ENCODE results near the gene AMIGO2. TPM values are rescaled to one million over a fixed set of nuclear protein-coding genes. Genes with fewer than 3 reads are reported as not detected.

Gene AMIGO2
- total RNA-seq, 1 donor: 7.2 TPM

- Histone ChIP-seq H3K27me3 (ENCODE audit: insufficient read depth, low read length) (no peaks in the 10 kb centered on the region), H3K4me1 (ENCODE audit: insufficient read depth, low read length) (peaks cover 39% of the 10 kb centered on the region), H3K4me3 (ENCODE audit: low read length) (no peak overlapping the region), H3K9me3 (ENCODE audit: low read depth, low read length) (peaks cover 6% of the 10 kb centered on the region)
Measured at GRCh38 chr12:47085815-47086252, 6.1 kb upstream of the AMIGO2 start.

GRCh38 chr12:47084172-47084571 is 4.4 kb upstream of the AMIGO2 start:
- no peaks in the 10 kb centered on the region for H3K9me3 ChIP-seq (ENCODE audit: low read depth, low read length)
- H3K4me3 ChIP-seq (ENCODE audit: low read length): no peak overlapping the region
- H3K4me1 ChIP-seq (ENCODE audit: insufficient read depth, low read length): peaks cover 46% of the 10 kb centered on the region
- H3K27me3 ChIP-seq (ENCODE audit: insufficient read depth, low read length): no peaks in the 10 kb centered on the region

GRCh38 chr12:47082796-47083621 is 3.2 kb upstream of the AMIGO2 start:
- peaks cover 54% of the 10 kb centered on the region for H3K4me1 ChIP-seq (ENCODE audit: insufficient read depth, low read length)
- H3K27me3 ChIP-seq (ENCODE audit: insufficient read depth, low read length): peaks cover 6% of the 10 kb centered on the region
- no peak overlapping the region for H3K4me3 ChIP-seq (ENCODE audit: low read length)
- no peaks in the 10 kb centered on the region for H3K9me3 ChIP-seq (ENCODE audit: low read depth, low read length)

- no peaks in the 10 kb centered on the region for H3K9me3 ChIP-seq (ENCODE audit: low read depth, low read length)
- H3K4me3 ChIP-seq (ENCODE audit: low read length): no peak overlapping the region
- H3K27me3 ChIP-seq (ENCODE audit: insufficient read depth, low read length): peaks cover 6% of the 10 kb centered on the region
- H3K4me1 ChIP-seq (ENCODE audit: insufficient read depth, low read length): peaks cover 54% of the 10 kb centered on the region
Measured at GRCh38 chr12:47082283-47082682, 2.5 kb upstream of the AMIGO2 start.

DNA sequence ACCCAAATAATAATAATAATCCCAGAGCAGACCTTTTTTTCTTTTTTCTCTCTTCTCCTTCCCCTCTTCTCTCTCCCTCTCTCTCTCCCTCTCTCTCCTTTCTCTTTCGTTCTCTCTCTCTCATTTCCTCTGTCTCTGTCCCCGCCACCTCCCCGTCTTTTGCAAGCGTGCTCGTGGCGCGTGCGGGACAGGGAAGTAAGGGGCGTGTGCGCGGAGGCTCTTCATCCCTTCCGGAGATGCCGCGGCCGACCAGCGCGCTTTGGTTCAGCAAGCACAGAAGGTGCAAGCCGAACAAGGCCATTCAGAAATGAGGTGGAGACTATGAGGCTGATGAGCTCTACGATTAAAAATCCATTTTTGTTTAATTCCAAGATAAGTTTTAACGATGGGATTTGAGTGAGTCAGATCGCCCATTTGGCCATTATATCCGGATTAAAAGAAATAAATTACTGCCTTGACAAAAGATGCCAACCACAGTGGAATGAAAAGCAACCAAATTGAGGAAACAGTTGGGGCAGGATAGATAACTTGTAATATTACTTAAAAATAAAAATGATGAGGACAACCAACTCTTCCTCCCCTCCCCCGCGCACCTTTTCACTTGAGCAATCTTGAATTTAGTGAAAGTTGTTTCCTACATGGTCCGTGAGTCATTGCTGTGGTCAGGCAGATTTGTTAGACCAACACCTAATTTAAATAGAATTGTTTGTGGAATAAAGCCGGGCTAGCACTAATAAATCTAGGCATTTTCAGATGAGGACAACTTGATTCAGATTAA is 1.2 kb upstream of the AMIGO2 start:
- Histone ChIP-seq H3K4me3 (ENCODE audit: low read length) (peak overlapping the region; percentile 66), H3K27me3 (ENCODE audit: insufficient read depth, low read length) (peaks cover 6% of the 10 kb centered on the region), H3K4me1 (ENCODE audit: insufficient read depth, low read length) (peaks cover 51% of the 10 kb centered on the region), H3K9me3 (ENCODE audit: low read depth, low read length) (no peaks in the 10 kb centered on the region)

GRCh38 chr12:47079981-47080724 is 394 bp upstream of the AMIGO2 start:
- Histone ChIP-seq H3K9me3 (ENCODE audit: low read depth, low read length) (no peaks in the 10 kb centered on the region), H3K4me3 (ENCODE audit: low read length) (peak overlapping the region; percentile 66), H3K27me3 (ENCODE audit: insufficient read depth, low read length) (peaks cover 6% of the 10 kb centered on the region), H3K4me1 (ENCODE audit: insufficient read depth, low read length) (peaks cover 46% of the 10 kb centered on the region)

DNA sequence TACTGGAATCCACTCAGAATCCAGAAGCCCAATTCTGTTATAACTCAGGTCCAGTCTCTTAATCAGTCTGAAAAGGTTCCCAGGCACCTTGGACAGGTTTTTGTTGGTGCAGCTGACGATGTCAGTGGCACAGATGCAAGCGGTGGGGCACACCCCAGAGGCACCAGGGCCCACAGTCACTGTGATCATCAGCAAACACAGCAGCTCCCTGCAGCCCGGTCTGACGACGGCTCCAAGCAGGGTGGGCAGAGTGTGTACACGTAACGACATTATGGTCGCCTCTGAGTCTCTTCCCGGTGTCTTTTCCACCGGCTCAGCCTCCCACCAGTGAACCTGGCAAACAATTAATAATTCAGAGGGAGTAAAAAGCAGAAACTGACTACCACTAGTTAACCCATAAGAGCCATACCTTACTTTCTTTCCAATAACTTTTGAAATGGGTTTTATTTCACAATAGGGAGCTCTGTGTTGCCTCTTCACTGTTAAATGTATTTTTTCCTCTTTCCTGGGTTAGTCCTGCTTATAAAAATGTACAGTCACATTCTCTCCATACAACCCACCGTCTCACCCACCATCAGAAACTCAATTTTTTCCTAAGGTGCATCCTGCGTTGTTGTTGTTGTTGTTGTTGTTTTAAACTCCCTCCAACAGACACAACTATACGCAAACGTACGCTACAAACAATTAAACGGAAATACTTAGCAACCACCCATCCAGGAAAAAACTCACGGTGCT is 859 bp downstream of the AMIGO2 start:
- Histone ChIP-seq H3K4me3 (ENCODE audit: low read length) (peak overlapping the region; percentile 66), H3K4me1 (ENCODE audit: insufficient read depth, low read length) (peaks cover 37% of the 10 kb centered on the region), H3K9me3 (ENCODE audit: low read depth, low read length) (no peaks in the 10 kb centered on the region), H3K27me3 (ENCODE audit: insufficient read depth, low read length) (peaks cover 6% of the 10 kb centered on the region)

- no peak overlapping the region for H3K4me3 ChIP-seq (ENCODE audit: low read length)
- peaks cover 30% of the 10 kb centered on the region for H3K4me1 ChIP-seq (ENCODE audit: insufficient read depth, low read length)
- peaks cover 6% of the 10 kb centered on the region for H3K27me3 ChIP-seq (ENCODE audit: insufficient read depth, low read length)
- H3K9me3 ChIP-seq (ENCODE audit: low read depth, low read length): no peaks in the 10 kb centered on the region
Measured at GRCh38 chr12:47078086-47078395, 1.7 kb downstream of the AMIGO2 start.

GRCh38 chr12:47077206-47078085 is 2.3 kb downstream of the AMIGO2 start:
- Histone ChIP-seq H3K4me1 (ENCODE audit: insufficient read depth, low read length) (peaks cover 25% of the 10 kb centered on the region), H3K9me3 (ENCODE audit: low read depth, low read length) (no peaks in the 10 kb centered on the region), H3K27me3 (ENCODE audit: insufficient read depth, low read length) (peaks cover 6% of the 10 kb centered on the region), H3K4me3 (ENCODE audit: low read length) (no peak overlapping the region)

- Histone ChIP-seq H3K4me3 (ENCODE audit: low read length) (no peak overlapping the region), H3K9me3 (ENCODE audit: low read depth, low read length) (no peaks in the 10 kb centered on the region), H3K27me3 (ENCODE audit: insufficient read depth, low read length) (peaks cover 6% of the 10 kb centered on the region), H3K4me1 (ENCODE audit: insufficient read depth, low read length) (peaks cover 11% of the 10 kb centered on the region)
Measured at GRCh38 chr12:47075192-47076084, 4.3 kb downstream of the AMIGO2 start.

GRCh38 chr12:47074757-47075156 is 5.0 kb downstream of the AMIGO2 start:
- H3K4me3 ChIP-seq (ENCODE audit: low read length): no peak overlapping the region
- peaks cover 6% of the 10 kb centered on the region for H3K27me3 ChIP-seq (ENCODE audit: insufficient read depth, low read length)
- H3K4me1 ChIP-seq (ENCODE audit: insufficient read depth, low read length): peaks cover 9% of the 10 kb centered on the region
- H3K9me3 ChIP-seq (ENCODE audit: low read depth, low read length): no peaks in the 10 kb centered on the region

GRCh38 chr12:47073951-47074350 is 5.8 kb downstream of the AMIGO2 start:
- H3K4me1 ChIP-seq (ENCODE audit: insufficient read depth, low read length): peaks cover 6% of the 10 kb centered on the region
- H3K9me3 ChIP-seq (ENCODE audit: low read depth, low read length): no peaks in the 10 kb centered on the region
- H3K27me3 ChIP-seq (ENCODE audit: insufficient read depth, low read length): peaks cover 6% of the 10 kb centered on the region
- H3K4me3 ChIP-seq (ENCODE audit: low read length): no peak overlapping the region

DNA sequence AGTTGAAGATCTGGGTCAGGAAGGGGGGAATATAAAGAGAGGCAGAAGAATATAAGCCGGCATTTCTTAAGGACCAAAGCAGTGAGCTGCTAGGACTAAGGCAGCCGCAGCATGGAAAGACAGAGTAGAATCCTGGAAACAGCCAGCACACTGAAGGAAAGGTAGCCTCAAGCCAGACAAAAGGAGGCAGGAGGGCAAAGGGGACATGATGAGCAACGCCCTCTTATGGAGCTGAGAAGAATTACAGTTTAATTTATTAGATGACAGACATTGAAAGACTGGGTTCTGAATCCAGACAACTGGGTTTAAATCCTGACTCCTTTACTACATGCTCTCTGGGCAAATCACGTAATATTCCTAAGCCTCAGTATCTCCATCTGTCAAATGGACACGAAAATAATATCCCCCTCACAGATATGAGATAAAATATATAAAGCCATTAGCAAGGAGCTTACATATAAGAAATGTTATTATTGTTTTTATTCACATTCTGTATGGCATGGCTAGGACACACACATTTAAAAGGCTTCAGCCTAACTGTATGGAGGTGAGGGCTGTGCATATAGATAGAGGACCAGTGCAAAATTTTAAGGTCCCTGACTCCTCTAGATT is 8.4 kb downstream of the AMIGO2 start:
- Histone ChIP-seq H3K27me3 (ENCODE audit: insufficient read depth, low read length) (no peaks in the 10 kb centered on the region), H3K4me1 (ENCODE audit: insufficient read depth, low read length) (no peaks in the 10 kb centered on the region), H3K9me3 (ENCODE audit: low read depth, low read length) (no peaks in the 10 kb centered on the region), H3K4me3 (ENCODE audit: low read length) (no peak overlapping the region)
